HG02970 (cell line): ENCODE measurements around the gene OSBPL6.
"Not testable (repeated sequence)": the region's sequence is repeated elsewhere in the genome, so short reads cannot be mapped to it uniquely, and the experiment has no call there.

Source experiments
- ATAC-seq: cut with Tn5 transposase; IDR thresholded peaks from one replicate; pipeline ENCODE4 v1.9.1; 2021; ENCODE audit warnings: mild to moderate bottlenecking, moderate library complexity, moderate number of reproducible peaks; ENCODE audit not compliant: unreplicated experiment, low FRiP score

The OSBPL6 gene

GRCh38 chr2:178195390-178196166 lies 1.3 kb downstream of the OSBPL6 start:
- ATAC-seq, result no peak

- ATAC-seq, result no peak
Measured at GRCh38 chr2:178197791-178198190, 3.5 kb downstream of the OSBPL6 start.

- ATAC-seq, result not testable (repeated sequence)
Measured at GRCh38 chr2:178198441-178198840, 4.1 kb downstream of the OSBPL6 start.

GRCh38 chr2:178199334-178199733 lies 5.0 kb downstream of the OSBPL6 start:
- ATAC-seq, result no peak

- ATAC-seq, result no peak
Measured at GRCh38 chr2:178200331-178200730, 6.0 kb downstream of the OSBPL6 start.

- no peak for ATAC-seq
Measured at GRCh38 chr2:178202927-178203326, 8.6 kb downstream of the OSBPL6 start.

GRCh38 chr2:178204977-178205376 lies 10.7 kb downstream of the OSBPL6 start:
- no peak for ATAC-seq

- no peak for ATAC-seq
Measured at GRCh38 chr2:178205853-178206521, 11.7 kb downstream of the OSBPL6 start.

- ATAC-seq, result no peak
Measured at GRCh38 chr2:178208336-178208735, 14.0 kb downstream of the OSBPL6 start.

- ATAC-seq, result no peak
Measured at GRCh38 chr2:178208817-178209216, 14.5 kb downstream of the OSBPL6 start.

GRCh38 chr2:178211460-178211859 lies 17.1 kb downstream of the OSBPL6 start:
- ATAC-seq, result no peak

GRCh38 chr2:178211943-178212342 lies 17.6 kb downstream of the OSBPL6 start:
- no peak for ATAC-seq

- ATAC-seq, result no peak
Measured at GRCh38 chr2:178213991-178214390, 19.7 kb downstream of the OSBPL6 start.

- no peak for ATAC-seq
Measured at GRCh38 chr2:178219247-178219646, 24.9 kb downstream of the OSBPL6 start.

- no peak for ATAC-seq
Measured at GRCh38 chr2:178220814-178221213, 26.5 kb downstream of the OSBPL6 start.

GRCh38 chr2:178221556-178221955 lies 27.2 kb downstream of the OSBPL6 start:
- ATAC-seq, result no peak

- ATAC-seq, result no peak
Measured at GRCh38 chr2:178223806-178224205, 29.5 kb downstream of the OSBPL6 start.

- ATAC-seq, result no peak
Measured at GRCh38 chr2:178225006-178225805, 30.9 kb downstream of the OSBPL6 start.

GRCh38 chr2:178227187-178227586 lies 32.9 kb downstream of the OSBPL6 start:
- ATAC-seq, result no peak

- ATAC-seq, result no peak
Measured at GRCh38 chr2:178229927-178230326, 35.6 kb downstream of the OSBPL6 start.

GRCh38 chr2:178230396-178230795 lies 36.1 kb downstream of the OSBPL6 start:
- ATAC-seq, result no peak
